Embryonic facial prominence (tissue), 1 donor: ENCODE results near the gene PVRIG.
"Not testable (repeated sequence)": the region's sequence is repeated elsewhere in the genome, so short reads cannot be mapped to it uniquely, and the experiment has no call there.

Experiments
- DNase-seq: peaks from one replicate; pipeline ENCODE4 v3.0.0-alpha.2; 2016; ENCODE audit errors: extremely low spot score

Gene PVRIG

DNA sequence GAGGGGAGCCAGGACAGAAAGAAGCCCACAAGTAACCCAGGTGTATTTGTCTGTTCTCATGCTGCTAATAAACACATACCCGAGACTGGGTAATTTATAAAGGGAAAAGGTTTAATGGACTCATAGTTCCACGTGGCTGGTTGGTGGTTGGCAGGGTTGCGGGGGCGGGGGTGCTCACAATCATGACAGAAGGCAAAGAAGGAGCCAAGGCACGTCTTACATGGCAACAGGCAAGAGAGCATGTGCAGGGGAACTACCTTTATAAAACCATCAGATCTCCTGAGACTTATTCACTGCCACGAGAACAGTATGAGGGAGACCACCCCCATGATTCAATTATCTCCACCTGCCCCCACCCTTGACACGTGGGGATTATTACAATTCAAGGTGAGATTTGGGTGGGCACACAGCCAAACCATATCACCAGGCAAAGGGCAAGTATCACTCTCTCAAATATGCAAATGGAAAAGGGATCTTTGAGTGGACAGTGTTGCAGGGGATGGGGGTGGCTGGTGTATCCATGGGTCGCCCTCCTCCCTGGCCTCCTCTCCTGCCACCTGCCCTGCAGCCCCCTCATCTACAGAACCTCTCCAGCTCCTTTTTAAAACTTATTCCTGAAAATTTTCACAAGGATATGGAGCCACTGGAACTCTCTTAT lies 15.0 kb downstream of the PVRIG start:
- not testable (repeated sequence) for DNase-seq

- DNase-seq = not testable (repeated sequence)
These were observed 20.2 kb downstream of the PVRIG start for GRCh38 chr7:100239975-100240374.

- not testable (repeated sequence) for DNase-seq
These were observed 23.6 kb downstream of the PVRIG start for GRCh38 chr7:100243385-100243784.

DNA sequence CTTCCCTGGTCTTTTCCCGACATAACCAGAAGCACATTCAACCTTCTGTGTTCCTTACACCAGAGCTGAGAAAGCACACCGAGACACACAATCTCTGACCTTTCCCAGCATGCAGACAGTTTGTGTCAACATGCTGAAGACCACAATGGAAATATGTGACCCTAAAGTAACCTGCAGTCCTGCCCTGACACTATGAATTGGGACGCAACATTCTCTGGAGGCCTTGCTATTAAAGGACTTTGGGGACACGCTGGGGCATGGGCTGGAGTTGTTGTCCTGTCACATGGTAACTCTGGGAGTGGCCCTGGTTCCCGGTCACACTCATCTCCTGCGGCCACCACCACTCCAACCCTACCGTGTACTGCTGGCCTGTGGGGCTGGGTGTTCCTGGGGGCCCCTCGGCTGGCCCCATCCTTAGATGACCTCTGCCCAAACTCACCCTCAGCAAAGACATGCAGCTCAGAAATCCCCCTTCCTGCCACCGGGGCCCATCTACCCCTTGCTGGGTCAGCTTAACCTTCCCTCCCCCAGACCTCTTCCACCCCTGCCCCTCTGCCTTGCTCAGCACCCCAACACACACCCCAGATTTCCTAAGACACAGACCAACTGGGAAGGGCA lies 25.3 kb downstream of the PVRIG start:
- not testable (repeated sequence) for DNase-seq

DNA sequence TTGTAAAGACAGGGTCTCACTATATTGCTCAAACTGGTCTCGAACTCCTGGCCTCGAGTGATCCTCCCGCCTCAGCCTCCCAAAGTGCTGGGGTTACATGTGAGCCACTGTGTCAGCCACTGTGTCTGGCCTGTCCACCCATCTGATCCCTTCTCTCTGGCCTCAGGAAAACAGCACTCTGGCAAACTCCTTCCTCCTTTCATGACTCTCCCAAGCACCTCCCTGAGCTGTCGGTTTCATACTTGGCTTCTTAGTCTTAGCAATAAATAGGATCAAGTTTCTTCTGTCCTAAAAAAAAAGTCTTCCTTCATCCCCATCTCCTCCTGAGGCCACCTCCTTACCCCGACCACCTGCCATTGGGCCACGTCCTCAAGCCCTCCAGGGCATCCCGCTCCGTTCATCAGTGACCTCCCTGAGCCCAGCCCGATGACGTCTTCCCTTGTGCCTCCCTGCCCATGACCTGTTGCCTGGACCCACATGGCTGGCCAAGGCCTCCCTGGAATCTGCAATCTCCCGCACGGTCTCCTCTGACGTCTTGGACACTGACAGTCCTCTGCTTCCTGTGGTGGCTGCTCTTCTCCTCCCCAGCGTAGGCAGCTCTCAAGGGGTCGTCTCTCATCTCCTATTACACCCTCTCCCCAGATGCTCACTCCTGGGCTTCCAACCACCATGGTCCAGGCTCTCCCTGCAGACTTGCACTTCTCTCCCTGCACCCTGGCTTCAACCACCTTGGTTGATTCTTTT lies 26.5 kb downstream of the PVRIG start:
- DNase-seq = not testable (repeated sequence)

DNA sequence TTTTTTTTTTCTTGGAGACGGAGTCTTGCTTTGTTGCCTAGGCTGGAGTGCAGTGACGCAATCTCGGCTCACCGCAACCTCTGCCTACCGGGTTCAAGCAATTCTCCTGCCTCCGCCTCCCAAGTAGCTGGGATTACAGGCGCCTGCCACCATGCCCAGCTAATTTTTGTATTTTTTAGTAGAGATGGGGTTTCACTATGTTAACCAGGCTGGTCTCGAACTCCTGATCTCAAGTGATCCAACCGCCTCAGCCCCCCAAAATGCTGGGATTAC lies 27.1 kb downstream of the PVRIG start:
- DNase-seq = not testable (repeated sequence)

DNA sequence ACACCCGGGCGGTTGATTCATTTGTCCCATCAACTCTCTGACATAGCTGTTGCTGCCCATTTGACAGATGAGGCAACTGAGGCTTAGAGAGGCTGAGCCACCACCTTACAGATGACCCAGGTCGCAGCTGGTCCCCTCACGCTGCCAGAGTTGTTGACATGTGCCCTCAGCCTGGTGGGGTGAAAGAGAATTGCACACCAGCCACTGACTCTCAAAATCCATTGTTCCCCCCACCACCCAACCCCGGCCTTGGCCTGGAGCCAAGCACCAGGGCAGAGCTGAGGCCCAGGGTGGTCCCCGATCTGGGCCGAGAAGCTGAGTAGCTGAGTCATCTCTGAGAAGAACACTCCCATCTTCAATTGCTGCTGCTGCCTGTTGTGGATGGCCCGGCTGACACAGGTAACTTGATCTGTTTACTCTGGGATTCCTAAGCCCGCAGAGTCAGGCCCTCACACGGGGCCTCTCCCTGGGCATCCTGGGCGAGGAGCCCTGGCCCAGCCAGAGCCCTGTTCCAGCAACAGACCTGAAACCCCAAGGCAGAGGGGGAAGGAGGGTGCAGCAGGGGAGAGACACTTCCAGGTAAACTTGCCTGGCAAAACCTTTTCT lies 27.5 kb downstream of the PVRIG start:
- no peak for DNase-seq

DNA sequence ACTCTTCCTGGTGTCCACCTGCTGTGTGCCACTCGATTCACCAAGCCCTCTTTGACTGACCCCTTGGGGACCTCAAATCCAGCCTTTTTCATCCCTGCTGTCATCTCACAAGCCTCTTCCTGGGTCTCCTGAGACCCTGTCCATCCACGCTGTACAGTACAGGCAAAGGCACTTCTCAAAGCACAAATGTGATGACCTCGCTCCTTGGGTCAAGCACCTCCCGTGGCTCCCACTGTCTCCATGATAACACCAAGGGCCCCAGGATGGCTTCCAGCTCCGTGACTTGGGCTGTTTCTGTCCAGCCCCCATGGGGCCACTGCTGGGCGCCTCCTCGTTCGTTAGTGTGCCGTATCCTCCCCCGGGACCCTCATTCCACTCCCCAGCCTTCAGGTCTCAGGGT lies 28.7 kb downstream of the PVRIG start:
- no peak for DNase-seq

DNA sequence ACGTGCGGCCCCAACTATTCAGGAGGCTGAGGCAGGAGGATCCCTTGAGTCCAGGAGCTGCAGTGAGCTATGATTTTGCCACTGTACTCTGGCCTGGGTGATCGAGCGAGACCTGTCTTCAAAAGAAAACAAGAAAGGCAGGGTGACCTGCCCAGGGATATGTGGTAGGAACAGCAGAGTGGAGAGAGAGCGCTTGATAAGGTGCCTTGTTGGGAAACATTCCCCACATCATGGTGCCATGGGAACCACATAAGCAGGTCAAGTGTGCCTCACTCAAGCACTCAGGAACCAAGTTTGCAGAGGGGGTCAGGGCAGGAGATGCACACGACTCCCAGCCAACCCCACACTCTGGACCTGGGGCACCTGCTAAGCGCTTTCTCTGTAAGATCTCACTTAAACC lies 37.3 kb downstream of the PVRIG start:
- DNase-seq = no peak

GRCh38 chr7:100259984-100260383 lies 40.2 kb downstream of the PVRIG start:
- not testable (repeated sequence) for DNase-seq

GRCh38 chr7:100262896-100263295 lies 43.1 kb downstream of the PVRIG start:
- DNase-seq = not testable (repeated sequence)

DNA sequence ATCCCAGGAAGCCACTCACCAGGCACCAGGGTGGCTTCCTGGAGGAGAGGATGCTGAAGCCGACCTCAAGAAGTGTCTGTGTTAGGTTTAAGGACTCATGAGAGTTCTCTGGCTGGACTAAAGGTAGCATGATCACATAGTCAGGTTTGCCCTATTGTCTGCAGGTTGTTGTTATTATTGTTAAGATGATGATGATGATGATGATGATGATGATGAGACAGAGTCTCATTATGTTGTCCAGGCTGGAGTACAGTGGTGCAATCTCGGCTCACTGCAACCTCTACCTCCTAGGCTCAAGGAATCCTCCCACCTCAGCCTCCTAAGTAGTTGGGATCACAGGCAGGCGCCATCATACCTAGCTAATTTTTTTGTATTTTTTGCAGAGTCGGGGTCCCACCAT lies 44.5 kb downstream of the PVRIG start:
- DNase-seq = not testable (repeated sequence)

- DNase-seq = not testable (repeated sequence)
These were observed 45.0 kb downstream of the PVRIG start for GRCh38 chr7:100264669-100265165.

DNA sequence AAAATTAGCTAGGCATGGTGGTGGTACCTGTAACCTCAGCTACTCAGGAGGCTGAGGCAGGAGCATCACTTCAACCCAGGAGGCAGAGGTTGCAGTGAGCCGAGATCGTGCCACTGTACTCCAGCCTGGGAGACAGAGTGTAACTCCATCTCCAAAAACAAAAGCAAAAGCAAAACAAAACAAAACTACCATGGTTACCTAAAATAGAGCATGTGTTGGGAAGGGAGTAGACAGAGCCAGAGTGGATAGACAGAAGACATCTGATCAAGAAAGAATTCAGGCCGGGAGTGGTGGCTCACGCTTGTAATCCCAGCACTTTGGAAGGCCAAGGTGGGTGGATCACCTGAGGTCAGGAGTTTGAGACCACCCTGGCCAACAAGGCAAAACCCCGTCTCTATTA lies 46.1 kb downstream of the PVRIG start:
- not testable (repeated sequence) for DNase-seq

DNA sequence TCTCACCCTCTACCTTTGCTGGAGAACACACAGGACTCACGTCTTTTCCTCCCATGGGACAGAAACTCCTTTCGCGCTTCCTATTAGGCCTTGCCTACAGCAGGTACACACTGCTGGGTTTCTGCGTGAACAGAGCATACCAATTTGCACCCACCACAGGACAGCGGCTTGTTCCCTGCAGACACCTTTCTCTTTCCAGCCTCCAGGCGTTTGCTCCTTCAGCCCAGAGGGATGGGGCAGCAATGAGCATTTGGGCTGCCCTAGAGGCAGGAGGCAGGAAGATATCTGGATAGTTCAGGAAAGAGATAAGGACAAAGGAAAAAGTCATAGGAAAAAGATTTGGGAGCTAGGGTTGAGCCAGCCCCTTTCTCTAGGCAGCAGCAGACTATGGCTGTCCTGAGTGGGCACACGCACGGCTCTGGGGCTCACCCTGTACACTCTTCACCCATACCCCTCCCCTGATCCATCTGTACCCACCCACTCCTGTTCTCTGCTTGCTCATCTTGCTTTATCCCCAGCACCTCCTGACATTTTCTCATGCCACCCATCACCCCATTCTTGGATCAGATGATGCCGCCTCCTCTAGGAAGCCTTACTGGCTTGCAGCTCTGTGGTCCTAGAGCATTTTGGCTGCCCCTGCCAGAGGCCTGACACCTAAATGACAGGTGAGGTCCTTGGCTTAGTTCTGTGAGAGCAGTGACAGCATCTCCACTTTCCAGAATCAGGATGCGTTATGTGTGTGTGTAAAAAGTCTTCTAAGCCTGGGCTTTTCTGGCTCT lies 47.0 kb downstream of the PVRIG start:
- no peak for DNase-seq

DNA sequence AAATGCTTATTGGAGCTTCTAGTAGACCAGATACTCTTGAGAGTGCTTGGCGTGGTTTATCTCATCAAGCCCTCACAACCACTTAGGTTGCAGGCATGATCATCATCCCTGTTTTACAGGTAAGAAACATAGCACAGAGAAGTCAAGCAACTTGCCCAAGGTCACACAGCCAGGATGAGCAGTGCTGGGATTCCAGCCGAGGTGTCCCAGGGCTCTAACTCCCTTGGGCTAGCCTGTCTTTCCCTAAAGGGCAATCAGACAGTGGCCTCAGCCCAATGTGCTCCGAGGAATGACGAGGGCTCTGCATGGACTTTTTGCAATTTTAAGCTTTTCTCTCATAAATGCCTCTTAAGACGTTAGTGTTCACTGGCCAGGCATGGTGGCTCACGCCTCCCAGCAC lies 47.9 kb downstream of the PVRIG start:
- DNase-seq = no peak

DNA sequence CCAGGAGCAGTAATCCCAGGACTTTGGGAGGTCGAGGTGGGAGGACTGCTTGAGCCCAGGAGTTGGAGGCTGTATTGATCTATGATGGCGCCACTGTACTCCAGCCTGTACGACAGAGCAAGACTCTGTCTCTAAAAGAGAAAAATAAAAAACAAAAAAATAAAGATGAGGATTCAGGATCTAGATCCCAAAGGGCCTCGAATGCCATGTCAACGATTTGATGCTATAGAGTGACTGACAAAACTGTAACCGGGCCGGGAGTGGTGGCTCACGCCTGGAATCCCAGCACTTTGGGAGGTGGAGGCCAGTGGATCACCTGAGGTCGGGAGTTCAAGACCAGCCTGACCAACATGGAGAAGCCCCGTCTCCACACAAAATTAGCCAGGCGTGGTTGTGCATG lies 49.1 kb downstream of the PVRIG start:
- not testable (repeated sequence) for DNase-seq

DNA sequence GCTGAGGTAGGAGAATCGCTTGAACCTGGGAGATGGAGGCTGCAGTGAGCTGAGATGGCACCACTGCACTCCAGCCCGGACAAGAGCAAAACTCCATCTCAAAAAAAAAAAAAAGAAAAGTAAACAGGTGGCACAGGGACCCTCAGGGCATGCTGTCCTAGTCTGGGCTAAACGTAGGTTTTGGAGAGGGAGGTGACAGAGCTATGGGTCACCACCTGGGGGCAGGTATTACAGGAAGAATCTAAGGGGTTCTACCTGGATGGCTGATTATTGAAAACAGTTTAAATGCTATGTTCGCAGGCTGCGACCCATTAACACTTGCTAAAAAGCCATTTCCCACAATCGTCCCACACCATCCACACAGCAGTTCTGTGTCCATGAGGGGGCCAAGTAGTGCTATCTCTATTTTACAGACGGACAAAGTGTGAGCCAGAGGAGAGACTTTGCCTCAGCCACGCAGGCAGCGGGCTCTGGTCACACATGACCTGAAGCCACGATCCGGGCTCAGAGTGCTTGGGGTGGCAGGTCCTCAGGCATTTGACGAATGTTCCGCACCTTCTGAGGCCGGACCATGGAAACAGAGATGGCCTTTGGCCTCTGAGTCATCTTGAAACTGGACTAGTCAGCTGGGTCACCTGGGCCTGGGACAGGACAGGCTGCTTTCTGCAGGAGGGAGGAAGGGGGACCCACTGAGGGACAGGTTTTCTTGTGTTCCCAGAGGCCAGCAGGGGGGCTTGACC lies 49.7 kb downstream of the PVRIG start:
- not testable (repeated sequence) for DNase-seq

DNA sequence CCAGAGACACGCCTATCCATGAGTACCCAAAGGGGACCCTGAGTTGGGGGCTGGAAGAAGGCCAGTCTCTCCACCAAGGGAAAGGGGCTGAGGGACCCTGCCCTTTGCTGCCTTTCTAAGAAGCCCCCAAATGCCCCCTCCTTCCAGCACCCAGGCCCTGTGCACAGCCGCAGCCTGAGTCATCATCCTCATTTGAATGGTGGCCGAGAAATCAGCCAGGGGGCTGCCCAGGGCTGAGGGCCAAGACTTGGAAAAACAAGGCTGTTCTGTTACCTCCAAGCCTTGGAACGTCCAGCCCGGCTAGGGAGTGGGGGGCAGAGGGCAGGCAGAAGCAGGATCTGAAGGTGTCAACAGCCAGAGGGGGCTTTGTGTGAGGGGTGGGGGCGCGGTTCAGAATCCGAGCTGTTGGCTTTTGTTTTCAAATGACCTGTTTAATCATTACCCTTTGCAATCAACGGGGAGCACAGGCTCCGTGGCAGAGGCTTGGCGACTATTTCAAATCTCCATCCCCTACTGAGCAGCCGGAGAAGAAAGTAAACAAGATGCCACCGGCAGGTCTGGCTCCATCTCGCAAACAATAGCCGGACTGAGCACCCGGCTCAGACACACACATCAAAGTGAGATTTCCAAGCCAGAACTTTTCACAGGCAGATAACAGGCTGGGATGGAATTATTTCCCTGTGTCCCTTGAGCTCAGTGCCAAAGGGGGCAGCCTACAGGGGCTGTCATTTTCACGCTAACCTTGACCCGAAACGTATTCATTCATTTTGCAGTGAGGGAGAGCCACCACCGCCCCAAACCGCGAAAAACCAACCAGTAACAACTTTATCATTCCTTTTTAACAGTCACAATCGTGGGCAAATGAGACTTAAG lies 50.5 kb downstream of the PVRIG start:
- not testable (repeated sequence) for DNase-seq
